ENCODE measurements around the gene UFSP2.

The UFSP2 gene

GRCh38 chr4:185352741-185353140 lies 73.0 kb downstream of the UFSP2 start:
- DNase-seq (ENCODE audit: low read depth): no peak

GRCh38 chr4:185352202-185352601 lies 73.6 kb downstream of the UFSP2 start:
- DNase-seq (ENCODE audit: low read depth): no peak

- no peak for DNase-seq (ENCODE audit: low read depth)
Measured at GRCh38 chr4:185351691-185352090, 74.1 kb downstream of the UFSP2 start.
